MM.1S (cell line): ENCODE data around the gene ATP2B2.

Experiments used
- CTCF ChIP-seq: fragments of 300-600 bp; sonication (generic); IDR thresholded peaks from 2 replicates; pipeline ENCODE4 v1.5.1; 2016; ENCODE audit warnings: antibody characterized with exemption, low read length, mixed read lengths
- EZH2phosphoT487 ChIP-seq: fragments of 300-600 bp; sonication (generic); IDR thresholded peaks from 2 replicates; pipeline ENCODE4 v1.6.1; 2018; ENCODE audit warnings: antibody characterized with exemption, low read length

GRCh38 chr3:10343526-10343925 lies 161.9 kb downstream of the ATP2B2 start:
- TF ChIP-seq CTCF = no peak
- no peak for TF ChIP-seq EZH2phosphoT487
